Fibroblast of upper back skin (primary cell): ENCODE results near the gene MAST1.
"Not testable (repeated sequence)": the region's sequence is repeated elsewhere in the genome, so short reads cannot be mapped to it uniquely, and the experiment has no call there.

Experiments used
- DNase-seq: peaks from one replicate; pipeline ENCODE4 v3.0.0-alpha.2; 2013

MAST1 gene

GRCh38 chr19:12801466-12802266, 36.6 kb upstream of the MAST1 start, which contains the start of the genes PRDX2 and THSD8:
TSS of gene PRDX2 (minus strand) at chr19:12801800. CDS start at chr19:12801261, 539 bp downstream.
TSS of gene THSD8 (plus strand) at chr19:12802069. CDS start at chr19:12802072, 3 bp downstream.
- peak; percentile 64 for DNase-seq

DNA sequence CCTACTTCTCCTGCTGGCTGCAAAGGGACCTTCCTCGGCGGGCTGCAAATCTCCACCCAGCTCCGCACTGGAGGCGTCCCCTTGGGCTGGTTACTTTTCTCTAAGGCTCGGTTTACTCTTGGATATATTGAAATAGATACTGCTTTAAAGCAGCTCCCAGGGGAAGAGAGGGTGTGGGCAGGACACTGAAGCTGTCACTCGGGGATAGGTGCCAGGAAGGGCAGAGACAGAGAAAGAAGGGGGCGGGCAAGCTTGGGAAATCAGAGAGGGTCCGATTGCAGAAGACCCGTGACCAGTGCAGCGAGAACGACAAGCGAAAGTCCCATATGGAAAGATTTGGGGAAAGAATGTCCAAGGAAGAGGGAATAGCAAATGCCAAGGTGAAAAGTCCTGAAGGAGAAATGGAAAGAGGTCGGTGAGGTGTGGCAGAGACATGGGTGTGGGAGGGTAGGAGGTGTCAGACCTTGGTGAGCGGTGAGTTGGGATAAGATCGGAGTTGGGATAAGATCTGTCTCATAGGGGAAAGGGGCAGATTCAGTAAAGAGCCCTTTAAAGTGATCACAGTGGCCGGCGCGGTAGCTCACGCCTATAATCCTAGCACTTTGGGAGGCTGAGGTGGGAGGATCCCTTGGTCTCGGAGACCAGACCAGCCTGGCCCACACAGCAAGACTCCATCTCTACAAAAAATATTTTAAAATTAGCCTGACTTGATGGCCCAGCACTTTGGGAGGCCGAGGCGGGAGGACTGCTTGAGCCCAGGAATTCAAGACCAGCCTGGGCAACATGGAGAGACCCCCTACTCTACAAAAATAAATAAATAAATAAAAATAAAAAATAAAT, 35.8 kb upstream of the MAST1 start:
- no peak for DNase-seq

DNA sequence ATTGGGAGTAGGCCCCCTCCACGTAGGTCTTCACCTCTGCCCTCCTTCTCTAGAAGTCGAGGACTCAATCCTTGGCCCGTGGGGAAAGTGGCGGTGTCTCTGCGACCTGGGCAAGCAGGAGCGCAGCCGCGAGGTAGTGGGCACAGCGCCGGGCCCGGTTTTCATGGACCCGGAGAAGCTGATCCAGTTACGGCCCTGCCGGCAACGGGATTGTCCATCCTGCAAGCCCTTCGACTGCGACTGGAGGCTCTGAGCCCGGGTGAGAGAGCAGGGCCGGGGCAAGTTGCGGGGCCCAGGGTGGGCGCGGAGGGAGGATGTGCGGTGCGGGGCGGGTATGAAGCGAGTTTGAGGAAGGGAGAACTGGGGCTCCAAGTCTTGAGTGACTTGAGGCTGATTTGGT, 34.3 kb upstream of the MAST1 start:
- no peak for DNase-seq

DNA sequence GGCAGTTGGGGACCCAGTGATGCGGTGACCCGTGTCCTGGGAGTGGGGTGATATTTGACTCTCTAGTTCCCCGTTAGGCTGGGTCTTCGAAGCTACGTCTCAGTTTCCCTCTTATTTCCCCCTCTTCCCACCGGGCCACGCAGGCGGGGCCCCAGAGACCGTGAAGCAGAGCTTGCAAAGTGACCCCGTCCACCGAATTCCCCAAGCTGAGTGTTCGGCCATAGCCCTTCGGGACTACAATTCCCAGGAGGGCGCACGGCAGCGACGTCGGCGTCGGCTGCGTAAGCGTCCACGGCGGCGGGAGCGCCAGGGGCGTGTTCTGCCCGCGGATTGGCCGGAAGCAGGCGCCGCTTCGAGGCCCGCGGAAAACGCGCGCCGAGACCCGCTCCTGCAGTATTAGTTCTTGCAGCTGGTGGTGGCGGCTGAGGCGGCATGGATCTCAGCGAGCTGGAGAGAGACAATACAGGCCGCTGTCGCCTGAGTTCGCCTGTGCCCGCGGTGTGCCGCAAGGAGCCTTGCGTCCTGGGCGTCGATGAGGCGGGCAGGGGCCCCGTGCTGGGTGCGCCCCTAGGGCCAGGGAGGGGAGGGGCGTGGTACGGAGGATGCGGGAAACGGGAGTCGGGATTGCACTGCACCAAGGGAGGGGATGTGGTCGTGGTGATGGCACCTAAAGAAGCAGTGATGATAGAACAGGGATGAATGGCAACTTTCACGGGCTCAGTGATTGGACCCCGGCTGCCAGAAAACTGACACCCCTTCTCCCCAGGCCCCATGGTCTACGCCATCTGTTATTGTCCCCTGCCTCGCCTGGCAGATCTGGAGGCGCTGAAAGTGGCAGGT, 31.9 kb upstream of the MAST1 start, which contains the start of gene RNASEH2A:
RNASEH2A (plus strand) TSS at position 343 of the 840 bp plus-strand sequence; CDS start at position 433, 90 bp downstream.
- peak; percentile 87 for DNase-seq

DNA sequence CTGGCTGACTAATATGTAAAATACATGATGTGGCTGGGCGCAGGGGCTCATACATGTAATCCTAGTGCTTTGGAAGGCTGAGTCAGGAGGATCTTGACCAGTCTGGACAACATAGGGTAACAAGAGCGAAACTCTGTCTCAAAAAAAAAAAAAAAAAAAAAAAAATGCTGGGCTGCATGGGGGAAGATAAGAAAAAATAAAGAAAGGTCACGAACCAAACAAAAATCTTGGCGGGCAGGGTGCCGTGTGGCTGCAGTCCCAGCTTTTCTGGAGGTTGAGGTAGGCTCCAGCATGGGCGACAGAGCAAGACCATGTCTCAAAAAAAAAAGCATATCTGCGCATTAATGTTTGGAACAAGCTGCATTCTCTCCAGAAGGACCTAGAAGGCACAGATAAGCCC, 23.2 kb upstream of the MAST1 start:
- no peak for DNase-seq

DNA sequence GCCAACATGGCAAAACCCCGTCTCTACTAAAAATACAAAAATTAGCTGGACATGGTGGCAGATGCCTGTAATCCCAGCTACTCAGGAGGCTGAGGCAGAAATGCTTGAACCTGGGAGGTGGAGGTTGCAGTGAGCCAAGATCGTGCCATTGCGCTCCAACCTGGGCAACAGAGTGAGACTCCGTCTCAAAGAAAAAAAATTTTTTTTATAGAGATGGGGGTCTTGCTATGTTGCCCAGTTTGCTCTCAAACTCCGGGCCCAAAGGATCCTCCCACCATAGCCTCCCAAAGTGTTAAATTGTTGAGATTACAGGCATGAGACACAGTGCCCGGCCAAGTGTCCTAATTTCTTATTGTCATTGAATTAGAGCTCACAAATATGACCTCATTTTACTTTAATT, 21.1 kb upstream of the MAST1 start:
- DNase-seq, result not testable (repeated sequence)

DNA sequence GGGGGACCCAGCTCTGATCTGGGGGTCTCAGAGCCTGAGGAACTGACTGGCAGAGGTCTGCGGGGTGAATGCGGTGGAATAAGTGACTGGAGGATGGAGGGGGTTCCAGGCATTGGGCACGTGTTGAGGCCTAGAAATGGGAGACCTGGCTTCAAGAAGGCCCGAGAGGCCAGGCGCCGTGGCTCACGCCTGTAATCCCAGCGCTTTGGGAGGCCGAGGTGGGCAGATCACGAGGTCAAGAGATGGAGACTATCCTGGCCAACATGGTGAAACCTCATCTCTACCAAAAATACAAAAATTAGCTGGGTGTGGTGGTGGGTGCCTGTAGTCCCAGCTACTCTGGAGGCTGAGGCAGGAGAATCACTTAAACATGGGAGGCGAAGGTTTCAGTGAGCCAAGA, 20.5 kb upstream of the MAST1 start:
- DNase-seq, result not testable (repeated sequence)

DNA sequence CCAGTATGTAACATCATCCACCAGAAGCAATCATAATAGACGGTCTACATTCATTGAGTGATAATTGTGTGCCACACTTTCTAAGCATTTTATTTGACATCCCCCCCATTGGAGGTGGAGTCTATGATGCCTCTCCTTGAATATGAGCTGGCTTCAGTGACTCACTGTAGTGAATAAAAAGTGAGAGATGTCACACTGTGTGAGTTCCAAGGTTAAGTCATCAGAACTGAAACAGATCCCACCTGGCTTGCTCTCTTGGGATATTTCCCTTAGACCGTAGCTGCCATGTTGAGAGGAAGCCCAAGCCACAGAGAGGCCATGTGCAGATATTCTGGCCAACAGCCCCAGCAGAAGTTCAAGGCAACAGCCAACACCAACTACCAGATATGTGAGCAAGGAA, 16.6 kb upstream of the MAST1 start:
- DNase-seq, result no peak

GRCh38 chr19:12825254-12826131, 12.8 kb upstream of the MAST1 start:
- DNase-seq, result peak; percentile 34

GRCh38 chr19:12828494-12828893, 9.8 kb upstream of the MAST1 start:
- DNase-seq, result no peak

DNA sequence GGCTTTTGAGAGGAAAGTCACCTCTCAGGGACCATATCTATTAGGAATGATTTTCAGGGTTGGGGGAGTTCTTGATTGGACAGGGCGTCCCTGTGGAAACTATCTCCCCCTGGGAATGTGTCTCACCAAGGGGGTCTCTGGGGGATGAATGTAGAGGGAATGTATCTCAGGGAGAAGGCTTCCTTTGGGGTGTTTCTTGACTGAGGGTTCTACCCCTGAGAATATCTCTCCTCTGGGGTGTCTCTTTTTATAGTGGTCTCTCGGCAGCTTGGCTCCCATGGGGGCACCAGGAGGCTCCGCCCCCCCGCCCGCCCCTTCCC, 4.9 kb upstream of the MAST1 start:
- no peak for DNase-seq

DNA sequence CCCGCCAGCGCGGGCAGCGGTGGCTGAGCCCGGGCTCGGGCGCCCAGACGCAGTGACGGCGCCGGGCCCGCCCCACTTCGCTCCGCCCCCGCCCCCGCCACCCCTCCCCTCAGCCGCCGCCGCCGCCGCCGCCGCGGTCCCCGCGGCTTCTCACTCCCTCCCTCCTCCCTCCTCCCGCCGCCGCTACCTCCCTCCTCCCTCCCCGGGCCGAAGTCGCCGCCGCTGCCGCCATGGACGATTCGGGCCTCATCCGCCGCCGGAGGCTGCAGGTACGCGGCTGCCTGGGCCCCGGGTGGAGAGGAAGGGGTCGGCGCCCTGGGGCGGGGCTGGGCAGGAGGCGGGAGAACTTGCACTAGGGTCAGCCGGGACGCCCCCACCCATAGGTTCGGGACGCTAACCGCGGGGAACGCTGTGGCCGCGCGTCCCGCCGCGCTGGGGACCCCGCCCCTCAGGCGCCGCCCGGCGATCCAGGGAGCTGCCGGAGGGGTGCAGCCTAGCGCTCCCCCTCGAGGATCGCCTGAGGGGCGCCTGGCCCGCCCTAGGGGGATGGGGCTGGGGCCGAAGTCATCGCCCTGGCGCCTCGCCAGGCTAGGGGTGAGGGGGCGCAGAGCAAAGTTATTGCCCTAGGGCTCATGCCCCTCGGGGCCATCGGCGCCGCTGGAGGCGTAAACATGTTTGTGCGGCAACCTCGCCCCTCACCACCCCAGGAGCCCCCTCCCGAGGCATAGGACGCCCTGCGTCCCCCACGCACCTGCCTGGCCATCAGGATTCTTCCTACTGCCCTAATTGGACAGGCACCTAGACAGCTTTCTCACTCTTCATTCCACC, 4.4 kb upstream of the MAST1 start:
- no peak for DNase-seq

DNA sequence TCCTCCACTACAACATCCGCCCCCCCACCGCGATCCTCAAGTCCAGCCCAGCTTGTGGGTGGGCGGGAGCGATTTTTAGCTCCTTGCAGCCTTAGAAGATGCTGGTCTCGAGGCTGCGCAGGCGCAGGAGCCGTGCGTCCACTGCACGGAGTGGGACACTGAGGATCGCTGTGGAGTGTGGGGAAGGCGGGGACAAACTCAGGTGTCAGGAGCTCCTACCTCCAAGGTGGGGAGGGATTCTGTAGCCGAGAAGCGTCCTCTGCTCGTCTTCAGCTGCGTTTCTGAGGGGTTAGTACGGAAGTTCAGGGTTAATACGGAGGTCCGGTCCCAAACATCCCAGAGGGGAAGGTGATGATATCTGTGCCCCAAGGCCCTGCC, 3.8 kb upstream of the MAST1 start, which contains the start of gene RTBDN:
RTBDN (minus strand) TSS at position 14 of the 378 bp plus-strand sequence. CDS start 4,600 bp downstream, outside the sequence.
- DNase-seq, result no peak

- peak; percentile 7 for DNase-seq
These were observed 3.1 kb upstream of the MAST1 start for GRCh38 chr19:12834976-12835757.

DNA sequence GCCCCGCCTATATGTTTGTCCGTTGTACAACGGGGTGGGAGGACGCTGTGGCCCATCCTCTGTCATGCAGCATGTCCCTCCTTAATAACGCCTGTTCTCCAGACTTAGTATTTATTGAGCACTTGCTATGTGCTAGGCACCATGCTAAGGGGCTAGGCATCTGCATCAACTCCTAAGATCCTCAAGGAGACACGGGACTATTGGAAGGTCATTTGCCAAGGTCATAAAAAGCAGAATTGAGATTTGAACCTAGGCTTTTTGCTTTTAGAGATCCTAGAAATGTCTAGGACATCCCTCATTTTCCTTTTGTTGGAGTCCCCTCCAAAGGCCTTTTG, 1.8 kb upstream of the MAST1 start:
- no peak for DNase-seq

DNA sequence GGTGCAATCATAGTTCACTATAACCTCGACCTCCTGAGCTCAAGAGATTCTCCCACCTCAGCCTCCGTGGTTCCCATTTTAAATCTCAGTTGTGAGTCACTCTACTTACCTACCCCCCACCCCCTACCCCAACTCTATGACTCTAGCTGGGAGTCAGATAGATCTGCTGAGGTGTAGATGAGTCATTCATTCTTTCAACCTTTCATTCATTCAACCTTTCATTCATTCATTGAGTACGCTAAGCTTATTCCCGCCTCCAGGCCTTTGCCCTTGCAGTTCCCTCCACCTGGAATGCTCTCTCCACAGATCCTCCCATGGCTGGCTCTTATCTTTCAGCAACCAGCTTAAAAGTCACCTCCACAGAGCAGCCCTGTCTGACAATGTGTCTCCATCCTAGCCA, 1.1 kb upstream of the MAST1 start:
- no peak for DNase-seq

DNA sequence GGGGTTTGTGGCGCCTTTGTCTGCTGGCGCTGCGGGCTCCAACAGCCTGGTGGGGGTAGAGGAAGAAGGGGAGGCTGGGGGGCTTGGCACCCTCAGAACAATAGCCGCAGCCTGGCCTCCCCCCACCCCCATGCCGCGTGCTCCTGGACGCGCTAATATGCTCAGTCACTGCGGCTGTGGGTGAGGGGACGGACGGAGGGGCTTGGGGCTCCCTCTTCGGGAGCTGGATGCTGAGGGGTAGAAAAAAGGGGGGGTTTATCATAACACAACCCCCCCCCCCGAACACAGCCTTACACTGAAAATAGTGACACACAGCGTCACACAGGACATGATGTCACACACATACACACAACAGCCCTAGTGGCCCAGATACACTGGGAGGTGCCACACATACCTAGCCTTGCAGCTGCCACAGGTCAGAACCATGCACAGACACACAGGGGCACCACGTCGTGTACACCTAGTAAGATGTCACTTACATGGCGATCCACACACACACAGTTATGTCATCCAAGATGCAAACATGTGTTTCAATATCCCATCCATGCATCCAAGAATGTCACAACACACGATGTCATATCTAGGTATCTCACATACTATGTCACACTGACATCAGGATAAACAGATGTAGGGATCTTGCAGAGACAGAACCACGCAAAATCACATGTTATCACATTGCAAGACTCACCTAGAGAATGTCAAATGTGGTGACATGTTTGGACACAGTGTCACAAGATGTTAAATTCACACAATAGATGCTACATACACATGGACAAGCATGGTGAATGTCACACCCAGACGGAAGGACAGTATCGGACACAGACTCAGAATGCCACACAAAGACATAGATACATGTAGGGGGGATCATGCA, 806 bp downstream of the MAST1 start:
- DNase-seq, result no peak

DNA sequence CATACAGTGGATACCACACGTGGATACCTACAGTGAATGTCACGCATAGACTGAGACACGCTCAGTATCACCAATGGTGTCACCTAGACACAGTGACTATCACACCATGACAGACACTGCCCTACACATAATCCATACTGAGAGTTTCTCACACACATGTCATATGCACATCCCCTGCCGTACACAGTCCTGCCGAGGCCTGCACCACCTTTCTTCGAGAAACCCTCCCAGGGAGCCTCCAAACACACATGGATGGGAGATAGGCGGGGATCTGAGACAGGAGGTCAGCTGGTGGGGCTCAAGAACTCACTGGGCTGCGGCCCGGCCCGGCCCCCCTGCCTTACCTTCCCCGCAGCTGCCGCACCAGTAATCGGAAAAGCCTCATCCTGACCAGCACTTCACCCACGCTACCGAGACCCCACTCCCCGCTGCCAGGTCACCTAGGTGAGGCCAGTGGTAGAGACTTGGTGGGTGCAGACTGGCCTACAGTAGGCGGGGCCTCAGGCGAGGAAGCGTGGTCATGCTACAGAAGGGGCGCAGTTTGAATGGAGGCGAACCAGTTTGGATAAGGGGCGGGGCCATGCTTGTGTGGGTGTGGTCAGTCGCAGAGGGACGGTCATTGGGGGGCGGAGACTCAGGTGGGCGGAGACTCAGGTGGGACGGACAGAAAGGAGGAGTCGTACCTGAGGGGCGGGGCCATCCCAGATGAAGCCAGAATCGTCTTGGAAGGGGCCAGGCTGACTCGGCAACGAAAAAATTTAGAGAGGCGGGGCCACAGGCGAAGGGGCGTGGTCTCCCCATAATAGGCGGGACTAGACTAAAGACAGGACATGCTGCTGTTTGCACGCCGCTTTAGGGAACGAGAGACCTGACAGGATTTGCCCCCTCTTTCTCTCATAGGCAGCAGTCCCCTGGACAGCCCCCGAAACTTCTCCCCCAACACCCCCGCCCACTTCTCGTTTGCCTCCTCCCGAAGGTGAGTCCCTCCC, 2.1 kb downstream of the MAST1 start:
- DNase-seq, result peak; percentile 58
